ENCODE data around the gene RAD51B.

The RAD51B gene

DNA sequence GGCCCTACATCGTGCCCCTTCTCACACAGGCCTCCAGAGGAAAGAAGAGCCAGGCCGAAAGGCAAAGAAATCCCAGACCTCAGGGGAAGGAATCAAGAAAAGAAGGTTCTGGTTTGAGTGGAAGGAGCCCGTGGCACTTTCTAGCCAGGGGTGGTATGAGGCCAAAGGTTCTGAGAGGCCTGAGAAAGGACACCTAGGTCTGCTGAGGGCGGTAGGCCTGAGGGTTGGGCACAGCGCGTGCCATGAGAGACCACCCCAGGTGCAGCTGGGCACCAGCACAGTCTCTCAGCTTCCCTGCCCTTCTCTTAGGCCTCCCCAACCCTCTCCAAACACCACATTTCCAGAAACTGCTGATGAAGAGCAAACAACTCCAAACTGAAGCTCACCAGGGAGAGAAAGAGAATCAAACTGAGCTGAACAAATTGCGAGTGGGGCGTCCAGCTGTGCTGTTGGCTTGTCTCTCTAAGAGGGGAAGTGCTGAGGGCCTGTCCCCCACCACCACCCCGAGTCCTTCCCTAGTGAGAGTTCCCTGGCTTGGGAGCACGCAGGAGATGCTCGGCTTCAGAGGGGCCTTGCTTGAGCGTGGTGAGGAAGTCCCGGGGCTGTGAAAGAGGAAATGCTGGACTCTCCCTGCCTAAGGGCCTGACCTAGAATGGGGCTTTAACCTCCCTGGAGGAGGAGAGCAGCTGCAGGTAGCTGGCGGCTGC, 788.4 kb downstream of the RAD51B start:
- DNase-seq (ENCODE audit: low spot score in 2 of 2) (no peak), ATAC-seq (no peak)
- Mint-ChIP-seq H3K4me3 (no peak overlapping the region), H3K4me1 (peaks cover 7% of the 10 kb centered on the region), H3K9me3 (no peaks in the 10 kb centered on the region), H3K27ac (peak overlapping the region; percentile 68), H3K36me3 (no peaks in the 10 kb centered on the region)

GRCh38 chr14:68608574-68608962, 789.0 kb downstream of the RAD51B start:
- no peak overlapping the region for H3K27ac Mint-ChIP-seq
- no peak overlapping the region for H3K4me3 Mint-ChIP-seq
- H3K4me1 Mint-ChIP-seq, result peaks cover 7% of the 10 kb centered on the region
- H3K9me3 Mint-ChIP-seq, result no peaks in the 10 kb centered on the region
- no peaks in the 10 kb centered on the region for H3K36me3 Mint-ChIP-seq
- no peak for ATAC-seq
- no peak for DNase-seq (ENCODE audit: low spot score in 2 of 2)

DNA sequence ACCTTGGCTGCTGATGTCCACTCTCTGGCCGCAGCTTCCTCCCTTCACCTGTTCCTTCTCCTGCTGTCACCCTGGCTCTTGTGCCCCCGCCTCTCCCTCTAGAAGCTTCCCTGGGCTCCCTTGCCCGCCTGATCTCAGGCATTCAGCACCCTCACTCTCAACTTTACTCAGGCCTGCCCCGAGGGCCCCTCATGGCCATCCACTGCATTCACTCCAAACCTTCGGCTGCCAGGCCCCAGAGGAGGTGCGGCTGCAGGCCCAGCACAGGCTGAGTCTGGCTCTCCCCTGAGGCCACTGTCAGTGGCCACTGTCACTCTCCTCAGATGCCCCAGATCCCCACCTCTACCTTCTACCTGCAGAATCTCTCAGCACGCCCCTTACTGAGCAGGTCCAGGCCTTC, 789.4 kb downstream of the RAD51B start:
- H3K4me1 Mint-ChIP-seq, result peaks cover 7% of the 10 kb centered on the region
- H3K9me3 Mint-ChIP-seq, result no peaks in the 10 kb centered on the region
- no peaks in the 10 kb centered on the region for H3K36me3 Mint-ChIP-seq
- H3K27ac Mint-ChIP-seq, result no peak overlapping the region
- DNase-seq (ENCODE audit: low spot score in 2 of 2), result no peak
- peak; percentile 36 for ATAC-seq
- H3K4me3 Mint-ChIP-seq, result no peak overlapping the region

DNA sequence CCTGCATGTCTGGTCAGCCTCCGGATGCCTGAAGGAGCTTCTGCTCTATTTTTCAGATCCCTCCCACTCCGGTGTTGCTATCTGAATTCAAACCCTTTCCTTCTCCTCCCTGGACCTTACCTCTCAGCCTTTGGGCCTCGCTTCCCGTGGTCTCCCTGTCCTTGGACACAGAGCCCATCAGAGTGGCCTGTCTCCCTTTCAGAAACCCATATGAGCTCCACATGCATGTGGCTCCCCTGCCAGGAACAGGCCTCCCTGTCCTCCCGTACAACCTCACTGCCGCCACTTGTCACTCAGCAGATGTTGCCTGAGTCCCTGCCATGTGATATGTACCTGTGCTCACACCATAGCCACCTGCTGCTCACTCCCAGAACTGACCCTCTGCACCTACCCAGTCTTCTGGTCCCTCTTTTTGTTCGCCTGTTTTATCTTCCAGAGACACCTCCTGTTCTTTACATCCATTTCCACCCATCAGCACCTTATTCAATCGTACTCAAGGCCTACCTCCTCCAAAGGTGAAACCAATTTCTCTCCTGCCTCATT, 790.7 kb downstream of the RAD51B start:
- Mint-ChIP-seq H3K9me3 (peaks cover 4% of the 10 kb centered on the region), H3K4me1 (peaks cover 7% of the 10 kb centered on the region), H3K36me3 (no peaks in the 10 kb centered on the region), H3K27ac (no peak overlapping the region), H3K4me3 (no peak overlapping the region)
- DNase-seq (ENCODE audit: low spot score in 2 of 2), result no peak
- no peak for ATAC-seq

DNA sequence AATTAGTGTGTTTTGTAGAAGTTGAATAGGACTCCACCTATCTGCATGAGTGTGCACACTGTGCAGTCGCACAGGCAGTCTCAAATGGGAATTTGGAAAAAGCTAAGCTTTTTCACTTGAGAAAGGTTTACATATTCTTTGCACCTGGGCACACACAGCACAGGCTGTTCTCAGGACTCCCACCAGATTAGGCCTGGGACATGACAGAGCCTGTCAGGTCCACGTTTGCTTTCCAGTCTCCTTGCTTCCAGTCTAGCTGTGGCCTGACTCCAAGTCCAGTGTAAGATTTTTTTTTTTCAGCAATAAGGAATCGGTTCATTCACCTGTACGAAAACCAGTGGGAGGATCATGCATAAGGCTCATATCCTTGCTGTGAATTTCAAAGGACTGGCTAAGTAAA, 792.0 kb downstream of the RAD51B start:
- Mint-ChIP-seq H3K36me3 (no peaks in the 10 kb centered on the region), H3K4me3 (no peak overlapping the region), H3K9me3 (peaks cover 15% of the 10 kb centered on the region), H3K27ac (no peak overlapping the region), H3K4me1 (peaks cover 7% of the 10 kb centered on the region)
- ATAC-seq (no peak), DNase-seq (ENCODE audit: low spot score in 2 of 2) (no peak)

DNA sequence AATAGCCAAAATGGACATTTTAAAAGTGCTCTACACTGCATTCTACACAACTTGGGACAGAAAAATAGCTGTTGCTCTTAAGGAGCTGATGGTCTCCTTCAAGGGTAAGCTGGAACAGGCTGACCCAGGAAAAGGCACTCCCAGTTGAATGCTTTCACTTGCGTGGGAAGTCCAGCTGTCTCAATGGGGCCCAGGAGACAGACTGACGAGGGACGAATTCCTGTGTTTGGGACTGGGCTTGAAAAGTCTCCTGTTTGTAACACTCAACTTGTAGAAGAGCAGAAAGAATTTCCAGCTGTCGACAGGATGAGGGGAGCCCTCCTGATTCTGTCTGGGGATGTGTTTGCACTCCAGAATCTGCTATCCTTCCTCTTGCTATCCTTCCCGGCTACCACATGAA, 792.5 kb downstream of the RAD51B start:
- peaks cover 20% of the 10 kb centered on the region for H3K9me3 Mint-ChIP-seq
- H3K27ac Mint-ChIP-seq, result no peak overlapping the region
- DNase-seq (ENCODE audit: low spot score in 2 of 2), result no peak
- no peaks in the 10 kb centered on the region for H3K36me3 Mint-ChIP-seq
- H3K4me1 Mint-ChIP-seq, result peaks cover 7% of the 10 kb centered on the region
- H3K4me3 Mint-ChIP-seq, result no peak overlapping the region
- ATAC-seq, result no peak

GRCh38 chr14:68616221-68616902, 796.8 kb downstream of the RAD51B start:
- ATAC-seq, result no peak
- DNase-seq (ENCODE audit: low spot score in 2 of 2), result no peak
- no peaks in the 10 kb centered on the region for H3K36me3 Mint-ChIP-seq
- H3K4me3 Mint-ChIP-seq, result no peak overlapping the region
- H3K27ac Mint-ChIP-seq, result no peak overlapping the region
- H3K4me1 Mint-ChIP-seq, result no peaks in the 10 kb centered on the region
- peaks cover 27% of the 10 kb centered on the region for H3K9me3 Mint-ChIP-seq

- H3K4me1 Mint-ChIP-seq, result peaks cover 5% of the 10 kb centered on the region
- H3K9me3 Mint-ChIP-seq, result peaks cover 23% of the 10 kb centered on the region
- ATAC-seq, result no peak
- DNase-seq (ENCODE audit: low spot score in 2 of 2), result no peak
- no peak overlapping the region for H3K4me3 Mint-ChIP-seq
- no peak overlapping the region for H3K27ac Mint-ChIP-seq
- H3K36me3 Mint-ChIP-seq, result no peaks in the 10 kb centered on the region
Observed at GRCh38 chr14:68619790-68620574, 800.4 kb downstream of the RAD51B start.

GRCh38 chr14:68621400-68622365, 802.1 kb downstream of the RAD51B start:
- H3K9me3 Mint-ChIP-seq, result peaks cover 11% of the 10 kb centered on the region
- ATAC-seq (no peak), DNase-seq (ENCODE audit: low spot score in 2 of 2) (no peak)
- no peak overlapping the region for H3K4me3 Mint-ChIP-seq
- H3K27ac Mint-ChIP-seq, result peak overlapping the region; percentile 15
- H3K36me3 Mint-ChIP-seq, result no peaks in the 10 kb centered on the region
- peaks cover 11% of the 10 kb centered on the region for H3K4me1 Mint-ChIP-seq

- Mint-ChIP-seq H3K4me1 (peaks cover 11% of the 10 kb centered on the region), H3K9me3 (peaks cover 7% of the 10 kb centered on the region), H3K36me3 (no peaks in the 10 kb centered on the region), H3K27ac (no peak overlapping the region), H3K4me3 (no peak overlapping the region)
- no peak for DNase-seq (ENCODE audit: low spot score in 2 of 2)
- no peak for ATAC-seq
Observed at GRCh38 chr14:68622856-68623255, 803.3 kb downstream of the RAD51B start.

GRCh38 chr14:68623307-68623706, 803.7 kb downstream of the RAD51B start:
- peak overlapping the region; percentile 66 for H3K27ac Mint-ChIP-seq
- H3K36me3 Mint-ChIP-seq, result no peaks in the 10 kb centered on the region
- peaks cover 11% of the 10 kb centered on the region for H3K4me1 Mint-ChIP-seq
- no peak overlapping the region for H3K4me3 Mint-ChIP-seq
- ATAC-seq, result no peak
- no peak for DNase-seq (ENCODE audit: low spot score in 2 of 2)
- peaks cover 5% of the 10 kb centered on the region for H3K9me3 Mint-ChIP-seq

DNA sequence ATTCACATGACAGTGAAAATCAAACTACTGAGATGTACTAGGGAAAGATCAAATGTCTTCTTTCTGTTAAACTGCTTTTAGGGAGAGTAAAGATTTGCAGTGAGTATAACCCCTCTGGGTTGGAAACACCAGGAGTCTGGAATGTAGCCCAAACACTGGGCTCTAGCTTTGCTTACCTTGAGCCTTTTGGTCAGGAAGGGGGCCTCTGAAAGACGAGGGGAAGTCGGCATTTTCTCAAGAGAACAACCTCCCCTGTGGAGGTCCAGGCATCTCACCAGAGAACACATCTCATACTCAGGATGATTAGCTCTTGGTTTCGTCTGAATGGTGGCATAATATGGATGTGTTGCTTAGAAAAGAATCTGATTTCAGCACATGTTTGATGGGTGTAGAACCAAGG, 804.2 kb downstream of the RAD51B start:
- H3K9me3 Mint-ChIP-seq, result no peaks in the 10 kb centered on the region
- peaks cover 14% of the 10 kb centered on the region for H3K4me1 Mint-ChIP-seq
- ATAC-seq (no peak), DNase-seq (ENCODE audit: low spot score in 2 of 2) (no peak)
- H3K27ac Mint-ChIP-seq, result peak overlapping the region; percentile 66
- no peaks in the 10 kb centered on the region for H3K36me3 Mint-ChIP-seq
- no peak overlapping the region for H3K4me3 Mint-ChIP-seq

DNA sequence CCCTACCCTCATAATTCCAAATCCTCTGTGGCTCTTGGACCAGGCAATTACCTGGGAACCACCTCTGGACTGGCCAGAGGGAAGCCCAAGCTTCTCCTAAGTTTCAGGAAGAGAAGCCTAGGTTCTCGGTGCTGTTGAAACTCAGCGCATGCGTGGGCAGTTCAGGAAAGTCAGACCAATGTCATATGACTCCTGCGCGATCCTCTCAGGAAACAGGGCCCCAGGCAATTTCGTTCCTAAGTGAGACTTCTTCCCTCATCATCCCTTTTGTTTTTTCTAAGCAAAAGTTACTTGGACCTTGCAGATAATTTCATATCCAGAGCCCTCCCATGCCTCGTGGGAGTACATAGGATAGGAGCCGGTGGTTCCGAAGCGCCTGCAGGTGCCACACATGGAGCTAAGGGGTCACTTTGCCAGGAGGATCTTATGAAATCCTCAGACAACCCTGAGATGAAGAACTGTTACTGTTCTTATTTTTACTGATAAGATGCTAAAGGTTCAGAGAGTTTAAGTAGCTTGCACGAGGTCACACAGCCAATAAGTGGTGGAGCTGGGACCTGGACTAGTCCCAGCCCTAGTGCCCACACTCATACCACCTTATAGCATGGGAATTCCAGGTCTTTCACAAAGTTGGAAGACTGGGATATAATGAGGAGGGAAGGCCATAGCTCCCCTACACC, 805.1 kb downstream of the RAD51B start:
- DNase-seq (ENCODE audit: low spot score in 2 of 2) (no peak), ATAC-seq (no peak)
- H3K27ac Mint-ChIP-seq, result no peak overlapping the region
- H3K4me1 Mint-ChIP-seq, result peaks cover 18% of the 10 kb centered on the region
- no peaks in the 10 kb centered on the region for H3K9me3 Mint-ChIP-seq
- no peaks in the 10 kb centered on the region for H3K36me3 Mint-ChIP-seq
- no peak overlapping the region for H3K4me3 Mint-ChIP-seq

- no peak for DNase-seq (ENCODE audit: low spot score in 2 of 2)
- Mint-ChIP-seq H3K27ac (peak overlapping the region; percentile 54), H3K4me1 (peaks cover 18% of the 10 kb centered on the region), H3K36me3 (no peaks in the 10 kb centered on the region), H3K9me3 (no peaks in the 10 kb centered on the region), H3K4me3 (no peak overlapping the region)
- no peak for ATAC-seq
Observed at GRCh38 chr14:68625366-68626090, 805.9 kb downstream of the RAD51B start.
